ENCODE data around the gene ITGA11.

Gene ITGA11

GRCh38 chr15:68336516-68336915 lies 95.4 kb downstream of the ITGA11 start:
- DNase-seq: no peak
- H3K9me3 Mint-ChIP-seq: no peaks in the 10 kb centered on the region
- no peak overlapping the region for H3K4me3 Mint-ChIP-seq
- H3K36me3 Mint-ChIP-seq (ENCODE audit: low read depth): no peaks in the 10 kb centered on the region
- H3K27ac Mint-ChIP-seq: no peak overlapping the region
- TF ChIP-seq CTCF (IDR thresholded peaks at IDR 0.05): no peak
- peaks cover 48% of the 10 kb centered on the region for H3K4me1 Mint-ChIP-seq
- peaks cover 16% of the 10 kb centered on the region for H3K27me3 Mint-ChIP-seq (ENCODE audit: low read depth, poor library complexity)

GRCh38 chr15:68335655-68336054 lies 96.3 kb downstream of the ITGA11 start:
- H3K4me3 Mint-ChIP-seq: no peak overlapping the region
- TF ChIP-seq CTCF (IDR thresholded peaks at IDR 0.05): no peak

GRCh38 chr15:68335251-68335650 lies 96.7 kb downstream of the ITGA11 start:
- peaks cover 48% of the 10 kb centered on the region for H3K4me1 Mint-ChIP-seq

More at GRCh38 chr15:68335655-68336054, 96.3 kb downstream of the ITGA11 start:
- Mint-ChIP-seq H3K4me1 (peaks cover 48% of the 10 kb centered on the region), H3K27ac (no peak overlapping the region), H3K36me3 (ENCODE audit: low read depth) (no peaks in the 10 kb centered on the region), H3K27me3 (ENCODE audit: low read depth, poor library complexity) (peaks cover 18% of the 10 kb centered on the region), H3K9me3 (no peaks in the 10 kb centered on the region)
- no peak for DNase-seq

GRCh38 chr15:68334661-68335124 lies 97.3 kb downstream of the ITGA11 start:
- Mint-ChIP-seq H3K27me3 (ENCODE audit: low read depth, poor library complexity) (peaks cover 18% of the 10 kb centered on the region), H3K9me3 (no peaks in the 10 kb centered on the region), H3K4me3 (no peak overlapping the region), H3K4me1 (peaks cover 49% of the 10 kb centered on the region), H3K27ac (no peak overlapping the region), H3K36me3 (ENCODE audit: low read depth) (no peaks in the 10 kb centered on the region)
- no peak for TF ChIP-seq CTCF (IDR thresholded peaks at IDR 0.05)
- DNase-seq: no peak

More at GRCh38 chr15:68335251-68335650, 96.7 kb downstream of the ITGA11 start:
- TF ChIP-seq CTCF (IDR thresholded peaks at IDR 0.05): no peak
- no peak for DNase-seq
- Mint-ChIP-seq H3K27ac (no peak overlapping the region), H3K27me3 (ENCODE audit: low read depth, poor library complexity) (peaks cover 18% of the 10 kb centered on the region), H3K36me3 (ENCODE audit: low read depth) (no peaks in the 10 kb centered on the region), H3K4me3 (no peak overlapping the region), H3K9me3 (no peaks in the 10 kb centered on the region)

GRCh38 chr15:68333775-68334470 lies 98.0 kb downstream of the ITGA11 start:
- no peak overlapping the region for H3K4me3 Mint-ChIP-seq

More at GRCh38 chr15:68333775-68334470, 98.0 kb downstream of the ITGA11 start:
- no peaks in the 10 kb centered on the region for H3K36me3 Mint-ChIP-seq (ENCODE audit: low read depth)
- no peaks in the 10 kb centered on the region for H3K9me3 Mint-ChIP-seq
- H3K27ac Mint-ChIP-seq: peak overlapping the region; percentile 86
- no peak for TF ChIP-seq CTCF (IDR thresholded peaks at IDR 0.05)
- no peak for DNase-seq
- peaks cover 18% of the 10 kb centered on the region for H3K27me3 Mint-ChIP-seq (ENCODE audit: low read depth, poor library complexity)
- peaks cover 53% of the 10 kb centered on the region for H3K4me1 Mint-ChIP-seq

Measured in nephron progenitor cell (in vitro differentiated cells).